ENCODE results near the gene TTC38. TPM values are rescaled to one million over a fixed set of nuclear protein-coding genes. Genes with fewer than 3 reads are reported as not detected.

Gene TTC38
- total and polyA plus RNA-seq, 2 donors from 2014 or later, result 41.3 to 100 TPM

DNA sequence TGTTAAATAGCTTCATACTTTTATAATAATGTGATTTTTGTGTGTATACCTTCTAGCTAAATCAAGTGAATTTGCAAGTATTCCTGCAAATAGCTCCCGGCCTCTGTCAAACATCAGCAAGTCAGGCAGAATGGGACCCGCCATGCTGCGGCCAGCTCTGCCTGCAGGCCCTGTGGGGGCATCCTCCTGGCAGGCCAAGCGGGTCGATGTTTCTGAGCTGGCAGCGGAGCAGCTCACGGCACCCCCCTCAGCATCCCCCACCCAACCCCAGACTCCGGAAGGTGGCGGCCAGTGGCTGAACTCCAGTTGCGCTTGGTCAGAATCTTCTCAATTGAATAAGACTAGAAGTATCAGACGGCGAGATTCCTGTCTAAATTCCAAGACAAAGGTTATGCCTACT lies 48.2 kb downstream of the TTC38 start:
- FAIRE-seq, result no peak
- Histone ChIP-seq H3K36me3 (ENCODE audit: control insufficient read depth in 2 of 3, insufficient read depth in 3 of 3, low read length in 3 of 3) (no peaks in the 10 kb centered on the region), H3K4me1 (ENCODE audit: control insufficient read depth in 2 of 3, insufficient read depth in 2 of 3, low read depth in 1 of 3, low read length in 3 of 3) (no peaks in the 10 kb centered on the region), H3K9ac (ENCODE audit: low read length in 3 of 3) (no peak overlapping the region), H3K4me3 (ENCODE audit: low read length in 3 of 3) (no peak overlapping the region), H3K27ac (ENCODE audit: low read depth in 2 of 2, low read length in 2 of 2) (no peak overlapping the region), H3K9me3 (ENCODE audit: control insufficient read depth in 2 of 3, insufficient read depth in 1 of 3, low read length in 3 of 3) (no peaks in the 10 kb centered on the region), H3K27me3 (ENCODE audit: control insufficient read depth, insufficient read depth, low read length) (no peaks in the 10 kb centered on the region)
- intact Hi-C loops (cut with DNase I), result no loop called here
- TF ChIP-seq, protein P1, sequence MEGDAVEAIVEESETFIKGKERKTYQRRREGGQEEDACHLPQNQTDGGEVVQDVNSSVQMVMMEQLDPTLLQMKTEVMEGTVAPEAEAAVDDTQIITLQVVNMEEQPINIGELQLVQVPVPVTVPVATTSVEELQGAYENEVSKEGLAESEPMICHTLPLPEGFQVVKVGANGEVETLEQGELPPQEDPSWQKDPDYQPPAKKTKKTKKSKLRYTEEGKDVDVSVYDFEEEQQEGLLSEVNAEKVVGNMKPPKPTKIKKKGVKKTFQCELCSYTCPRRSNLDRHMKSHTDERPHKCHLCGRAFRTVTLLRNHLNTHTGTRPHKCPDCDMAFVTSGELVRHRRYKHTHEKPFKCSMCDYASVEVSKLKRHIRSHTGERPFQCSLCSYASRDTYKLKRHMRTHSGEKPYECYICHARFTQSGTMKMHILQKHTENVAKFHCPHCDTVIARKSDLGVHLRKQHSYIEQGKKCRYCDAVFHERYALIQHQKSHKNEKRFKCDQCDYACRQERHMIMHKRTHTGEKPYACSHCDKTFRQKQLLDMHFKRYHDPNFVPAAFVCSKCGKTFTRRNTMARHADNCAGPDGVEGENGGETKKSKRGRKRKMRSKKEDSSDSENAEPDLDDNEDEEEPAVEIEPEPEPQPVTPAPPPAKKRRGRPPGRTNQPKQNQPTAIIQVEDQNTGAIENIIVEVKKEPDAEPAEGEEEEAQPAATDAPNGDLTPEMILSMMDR (IDR thresholded peaks at IDR 0.05; ENCODE audit: borderline replicate concordance, extremely low read depth, insufficient read depth), result no peak
- no peak for DNase-seq

DNA sequence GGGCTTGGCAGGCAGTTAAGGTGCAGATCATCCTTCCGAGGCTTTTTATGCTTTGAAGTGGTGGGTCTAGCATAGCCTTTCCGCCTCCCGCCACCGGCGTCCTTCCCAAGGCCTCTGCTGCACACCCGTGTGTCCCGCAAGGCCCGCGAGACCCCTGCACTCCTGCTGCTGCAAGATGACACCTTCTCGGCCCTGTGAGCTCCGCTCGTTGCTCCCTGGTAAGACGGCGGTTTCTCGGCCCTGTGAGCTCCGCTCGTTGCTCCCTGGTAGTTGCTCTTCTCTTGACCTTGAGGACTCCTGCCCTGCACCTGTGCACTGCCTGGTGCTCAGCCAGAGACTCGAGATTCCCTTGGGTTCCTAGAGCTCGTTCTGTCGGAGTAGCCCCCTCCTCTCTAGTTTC lies 49.8 kb downstream of the TTC38 start:
- no peaks in the 10 kb centered on the region for H3K36me3 ChIP-seq (ENCODE audit: control insufficient read depth in 2 of 3, insufficient read depth in 3 of 3, low read length in 3 of 3)
- intact Hi-C loops (cut with DNase I), result no loop called here
- FAIRE-seq (no peak), DNase-seq (peak in 1 of 5 donors; percentile 65)
- H3K4me3 ChIP-seq (ENCODE audit: low read length in 3 of 3), result no peak overlapping the region
- H3K27ac ChIP-seq (ENCODE audit: low read depth in 2 of 2, low read length in 2 of 2), result no peak overlapping the region
- H3K27me3 ChIP-seq (ENCODE audit: control insufficient read depth, insufficient read depth, low read length), result no peaks in the 10 kb centered on the region
- no peaks in the 10 kb centered on the region for H3K4me1 ChIP-seq (ENCODE audit: control insufficient read depth in 2 of 3, insufficient read depth in 2 of 3, low read depth in 1 of 3, low read length in 3 of 3)
- H3K9ac ChIP-seq (ENCODE audit: low read length in 3 of 3), result no peak overlapping the region
- no peaks in the 10 kb centered on the region for H3K9me3 ChIP-seq (ENCODE audit: control insufficient read depth in 2 of 3, insufficient read depth in 1 of 3, low read length in 3 of 3)
- TF ChIP-seq, protein P1 (IDR thresholded peaks at IDR 0.05; ENCODE audit: borderline replicate concordance, extremely low read depth, insufficient read depth), result no peak

DNA sequence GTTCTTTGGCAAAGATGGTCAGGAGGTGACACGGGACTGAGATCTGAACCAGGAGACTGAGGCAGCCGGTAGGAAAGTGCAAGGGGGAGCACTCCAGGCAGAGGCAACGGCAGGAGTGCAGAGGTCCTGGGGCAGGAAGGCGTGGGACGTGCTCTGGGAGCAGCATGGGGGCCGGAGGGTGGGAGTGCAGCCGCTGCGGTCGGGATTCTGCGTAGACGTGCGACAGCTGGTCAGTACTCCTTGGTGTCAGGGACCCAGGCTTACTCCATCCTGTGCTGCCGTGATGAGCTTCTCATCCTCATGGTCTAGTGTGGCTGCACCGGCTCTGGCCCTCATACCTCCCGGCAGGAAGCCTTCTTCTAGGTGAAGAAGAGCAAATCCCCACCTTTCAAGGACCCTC lies 50.8 kb downstream of the TTC38 start:
- DNase-seq, result no peak
- TF ChIP-seq, protein P1 (IDR thresholded peaks at IDR 0.05; ENCODE audit: borderline replicate concordance, extremely low read depth, insufficient read depth), result no peak
- H3K4me3 ChIP-seq (ENCODE audit: low read length in 3 of 3), result no peak overlapping the region
- intact Hi-C loops (cut with DNase I), result no loop called here
- H3K4me1 ChIP-seq (ENCODE audit: control insufficient read depth in 2 of 3, insufficient read depth in 2 of 3, low read depth in 1 of 3, low read length in 3 of 3), result no peaks in the 10 kb centered on the region
- no peak for FAIRE-seq
- no peak overlapping the region for H3K9ac ChIP-seq (ENCODE audit: low read length in 3 of 3)
- no peaks in the 10 kb centered on the region for H3K9me3 ChIP-seq (ENCODE audit: control insufficient read depth in 2 of 3, insufficient read depth in 1 of 3, low read length in 3 of 3)
- no peaks in the 10 kb centered on the region for H3K27me3 ChIP-seq (ENCODE audit: control insufficient read depth, insufficient read depth, low read length)
- no peaks in the 10 kb centered on the region for H3K36me3 ChIP-seq (ENCODE audit: control insufficient read depth in 2 of 3, insufficient read depth in 3 of 3, low read length in 3 of 3)
- H3K27ac ChIP-seq (ENCODE audit: low read depth in 2 of 2, low read length in 2 of 2), result no peak overlapping the region

DNA sequence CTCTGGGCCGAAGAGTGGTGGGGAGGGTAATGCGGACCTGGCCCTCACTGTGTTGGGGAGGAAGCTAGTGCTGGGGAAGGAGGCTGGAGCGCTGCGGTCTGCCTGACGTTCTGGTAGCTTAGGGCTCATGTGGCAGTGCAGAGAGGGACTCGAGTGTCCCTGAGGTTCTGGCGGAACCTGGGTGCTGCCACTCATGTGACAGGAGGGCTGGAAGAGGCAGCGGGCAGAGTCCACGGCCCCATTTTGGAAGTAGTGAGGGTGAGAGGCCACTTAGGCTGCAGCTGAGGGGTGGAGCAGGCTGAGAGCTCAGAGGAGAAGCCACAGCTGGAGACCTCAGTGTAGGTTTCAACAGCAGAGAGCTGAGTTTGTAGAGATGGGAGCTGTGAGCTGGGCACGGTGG lies 51.5 kb downstream of the TTC38 start:
- H3K4me3 ChIP-seq (ENCODE audit: low read length in 3 of 3), result no peak overlapping the region
- H3K9ac ChIP-seq (ENCODE audit: low read length in 3 of 3), result no peak overlapping the region
- TF ChIP-seq, protein P1 (IDR thresholded peaks at IDR 0.05; ENCODE audit: borderline replicate concordance, extremely low read depth, insufficient read depth), result no peak
- no peak overlapping the region for H3K27ac ChIP-seq (ENCODE audit: low read depth in 2 of 2, low read length in 2 of 2)
- DNase-seq (no peak), FAIRE-seq (no peak)
- no peaks in the 10 kb centered on the region for H3K4me1 ChIP-seq (ENCODE audit: control insufficient read depth in 2 of 3, insufficient read depth in 2 of 3, low read depth in 1 of 3, low read length in 3 of 3)
- H3K36me3 ChIP-seq (ENCODE audit: control insufficient read depth in 2 of 3, insufficient read depth in 3 of 3, low read length in 3 of 3), result no peaks in the 10 kb centered on the region
- H3K9me3 ChIP-seq (ENCODE audit: control insufficient read depth in 2 of 3, insufficient read depth in 1 of 3, low read length in 3 of 3), result no peaks in the 10 kb centered on the region
- intact Hi-C loops (cut with DNase I), result no loop called here
- no peaks in the 10 kb centered on the region for H3K27me3 ChIP-seq (ENCODE audit: control insufficient read depth, insufficient read depth, low read length)
